Measurements from ENCODE around the gene NPM1. TPM values are rescaled to one million over a fixed set of nuclear protein-coding genes. Genes with fewer than 3 reads are reported as not detected.
"Not testable (repeated sequence)": the region's sequence is repeated elsewhere in the genome, so short reads cannot be mapped to it uniquely, and the experiment has no call there.

Gene NPM1, protein sequence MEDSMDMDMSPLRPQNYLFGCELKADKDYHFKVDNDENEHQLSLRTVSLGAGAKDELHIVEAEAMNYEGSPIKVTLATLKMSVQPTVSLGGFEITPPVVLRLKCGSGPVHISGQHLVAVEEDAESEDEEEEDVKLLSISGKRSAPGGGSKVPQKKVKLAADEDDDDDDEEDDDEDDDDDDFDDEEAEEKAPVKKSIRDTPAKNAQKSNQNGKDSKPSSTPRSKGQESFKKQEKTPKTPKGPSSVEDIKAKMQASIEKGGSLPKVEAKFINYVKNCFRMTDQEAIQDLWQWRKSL
- total RNA-seq (2014; rRNA removed; shearing (Covaris generic)), result 1,019 and 1,223 TPM in 2 replicates

DNA sequence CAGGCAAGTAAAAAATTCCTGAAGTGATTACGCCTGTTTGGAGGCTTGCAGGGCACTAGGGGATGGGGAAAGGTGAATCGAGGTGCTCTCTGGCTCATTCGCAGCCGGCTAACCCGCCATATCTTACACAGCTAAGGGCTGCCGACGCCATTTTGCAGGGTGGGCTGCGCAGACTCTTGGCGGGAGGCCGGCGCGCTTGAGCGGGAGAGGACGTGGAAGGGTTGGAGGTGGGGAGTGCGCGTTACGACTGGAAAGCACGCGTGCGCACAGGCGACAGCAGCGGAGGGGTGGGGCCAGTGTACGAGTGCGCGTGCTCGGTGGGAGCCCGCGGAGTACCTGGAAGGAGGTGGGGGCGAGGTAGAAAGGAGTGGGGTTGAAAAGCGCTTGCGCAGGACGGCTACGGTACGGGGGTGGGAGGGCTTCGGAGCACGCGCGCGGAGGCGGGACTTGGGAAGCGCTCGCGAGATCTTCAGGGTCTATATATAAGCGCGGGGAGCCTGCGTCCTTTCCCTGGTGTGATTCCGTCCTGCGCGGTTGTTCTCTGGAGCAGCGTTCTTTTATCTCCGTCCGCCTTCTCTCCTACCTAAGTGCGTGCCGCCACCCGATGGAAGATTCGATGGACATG is at the start of gene NPM1:
Gene NPM1, plus strand, starts transcription at position 505 of the 625 bp plus-strand sequence. Its CDS starts 100 bp downstream, at position 605.
- DNase-seq (ENCODE audit: low read depth), result peak; percentile 96

DNA sequence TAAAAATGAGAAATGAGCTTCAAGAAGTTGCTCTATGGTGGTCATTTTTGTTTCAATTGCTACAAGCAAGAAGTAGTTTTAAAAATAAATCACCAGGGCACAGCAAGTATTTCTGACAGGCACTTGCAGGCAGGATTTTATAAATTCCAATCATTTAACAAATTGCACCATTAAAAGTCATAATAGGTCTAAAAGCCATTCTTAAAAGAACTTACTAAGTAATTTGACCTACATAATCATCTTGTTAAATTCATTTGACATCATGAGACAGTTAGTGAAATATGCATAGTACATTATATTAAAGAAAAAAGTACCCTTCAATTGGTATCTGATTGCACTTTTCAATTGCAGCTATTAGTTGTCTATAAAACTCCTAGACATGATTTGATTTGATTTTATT is 47.6 kb upstream of the NPM1 start:
- no peak for DNase-seq (ENCODE audit: low read depth)

DNA sequence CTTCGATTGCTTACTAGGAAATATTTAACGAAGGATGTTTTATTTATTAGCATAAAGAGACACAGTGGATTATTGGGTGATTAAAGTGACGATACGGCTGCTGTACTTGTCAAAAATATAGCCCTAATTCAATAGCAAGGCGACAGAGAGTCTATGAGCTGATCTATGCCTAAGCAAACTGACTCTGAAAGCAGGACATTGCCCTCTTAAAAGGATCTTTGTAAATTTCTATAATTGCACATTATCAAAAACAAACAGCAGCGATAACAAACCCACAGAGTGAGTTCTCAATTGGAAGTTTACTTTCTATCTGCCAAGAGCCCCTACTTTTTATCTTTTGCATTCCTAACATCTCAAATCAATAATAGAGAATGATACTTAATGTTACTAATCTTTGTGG is 47.2 kb upstream of the NPM1 start:
- DNase-seq (ENCODE audit: low read depth), result no peak

DNA sequence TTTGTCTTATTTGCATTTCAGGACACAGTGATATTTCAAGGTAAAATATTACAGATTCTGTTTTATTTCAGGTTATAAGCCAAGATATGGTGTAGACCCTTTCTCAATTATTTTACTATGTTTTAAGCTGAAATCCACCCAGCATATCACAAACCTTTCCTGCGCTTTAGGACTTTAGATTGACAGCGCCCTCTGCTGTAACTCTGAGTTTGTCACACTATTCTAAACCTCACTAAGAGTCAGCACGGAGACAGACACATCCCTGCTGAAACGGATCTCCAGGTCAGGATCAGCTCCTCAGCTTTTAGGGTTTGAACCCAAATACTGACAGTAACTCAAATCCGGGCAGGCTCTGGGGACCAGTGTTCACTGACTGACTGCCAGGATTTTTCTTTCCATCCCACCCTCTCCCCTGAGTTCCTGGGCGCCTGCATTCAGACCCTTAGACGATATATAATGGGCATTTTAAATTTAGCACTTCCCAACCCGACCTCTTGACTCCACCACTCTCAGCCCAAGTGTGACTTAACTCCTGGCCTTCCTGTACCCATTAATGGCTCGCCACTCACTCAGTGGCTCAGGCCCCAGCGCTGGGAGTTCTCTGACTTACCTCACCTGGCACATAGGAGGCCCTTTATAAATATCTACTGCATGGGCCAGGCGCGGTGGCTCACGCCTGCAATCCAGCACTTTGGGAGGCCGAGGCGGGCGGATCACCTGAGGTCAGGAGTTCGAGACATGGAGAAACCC is 45.1 kb upstream of the NPM1 start:
- peak; percentile 59 for DNase-seq (ENCODE audit: low read depth)

DNA sequence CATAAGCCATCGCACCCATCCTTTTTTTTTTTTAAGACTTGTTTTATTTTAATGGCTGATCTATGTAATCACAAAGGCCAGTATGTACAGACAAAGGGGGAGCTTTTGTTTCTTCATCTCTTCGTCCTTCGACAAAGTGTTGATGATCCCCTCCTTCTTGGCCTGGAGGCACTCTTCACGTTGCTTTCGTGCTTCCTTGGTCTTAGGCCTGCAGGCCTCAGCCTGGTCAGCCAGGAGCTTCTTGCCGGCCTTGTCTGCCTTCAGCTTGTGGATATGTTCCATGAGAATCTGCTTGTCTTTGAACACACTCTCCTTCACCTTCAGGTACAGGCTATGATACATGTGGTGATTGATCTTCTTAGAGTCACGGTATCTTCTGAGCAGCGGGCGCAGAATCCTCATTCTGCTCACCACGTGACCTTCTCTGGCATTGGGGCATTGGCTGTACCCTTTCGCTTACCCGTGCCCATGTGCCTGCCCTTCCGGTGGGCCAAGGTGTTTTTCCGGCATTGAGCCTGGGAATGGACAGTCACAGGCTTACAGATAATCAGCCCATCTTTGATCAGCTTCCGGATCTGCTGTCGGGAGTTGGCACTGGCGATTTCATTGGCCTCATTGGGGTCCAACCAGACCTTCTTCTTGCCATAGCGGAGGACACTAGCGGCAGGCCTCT is 42.6 kb upstream of the NPM1 start:
- no peak for DNase-seq (ENCODE audit: low read depth)

DNA sequence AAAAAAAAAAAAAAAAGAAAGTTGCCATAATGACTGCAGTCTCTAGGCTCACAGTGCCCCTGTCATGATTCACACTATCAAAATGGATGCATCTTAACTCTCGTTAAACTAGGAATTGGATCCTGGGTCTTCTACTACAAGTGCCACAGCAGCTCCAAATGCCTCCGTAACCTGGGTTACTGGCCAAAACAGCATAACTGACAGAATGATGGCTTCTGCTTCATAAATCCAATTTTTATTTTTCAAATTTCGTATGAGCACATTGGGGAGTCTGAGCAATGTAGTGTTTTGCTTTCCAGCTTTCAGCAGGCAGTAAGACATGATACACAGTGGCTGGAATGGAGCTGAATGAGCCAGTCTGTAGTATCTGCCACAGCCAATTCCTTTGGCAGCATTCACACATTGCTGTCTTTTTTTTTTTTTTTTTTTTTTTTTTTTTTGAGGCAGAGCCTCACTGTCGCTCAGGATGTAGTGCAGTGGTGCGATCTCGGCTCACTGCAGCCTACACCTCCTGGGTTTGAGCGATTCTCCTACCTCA is 36.0 kb upstream of the NPM1 start:
- no peak for DNase-seq (ENCODE audit: low read depth)

DNA sequence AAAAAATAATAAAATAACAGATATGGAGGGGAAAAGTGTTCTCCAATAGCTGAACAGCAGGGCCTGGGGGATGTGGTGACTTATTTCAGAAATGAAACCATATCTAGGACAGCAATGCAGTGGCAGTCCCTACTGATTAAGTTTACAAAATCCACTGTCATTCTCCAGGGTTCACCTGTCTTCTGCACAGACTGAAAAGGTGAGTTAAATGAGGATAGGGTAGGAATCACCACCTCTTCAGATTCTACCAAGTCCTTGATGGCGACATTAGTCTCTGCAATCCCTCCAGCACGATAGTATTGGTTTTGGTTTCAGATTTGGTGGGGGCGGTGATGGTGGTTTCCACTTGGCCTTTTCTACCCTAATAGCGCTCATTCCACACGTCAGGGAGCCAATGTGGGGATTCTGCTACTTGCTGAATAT is 32.3 kb upstream of the NPM1 start:
- DNase-seq (ENCODE audit: low read depth), result no peak

DNA sequence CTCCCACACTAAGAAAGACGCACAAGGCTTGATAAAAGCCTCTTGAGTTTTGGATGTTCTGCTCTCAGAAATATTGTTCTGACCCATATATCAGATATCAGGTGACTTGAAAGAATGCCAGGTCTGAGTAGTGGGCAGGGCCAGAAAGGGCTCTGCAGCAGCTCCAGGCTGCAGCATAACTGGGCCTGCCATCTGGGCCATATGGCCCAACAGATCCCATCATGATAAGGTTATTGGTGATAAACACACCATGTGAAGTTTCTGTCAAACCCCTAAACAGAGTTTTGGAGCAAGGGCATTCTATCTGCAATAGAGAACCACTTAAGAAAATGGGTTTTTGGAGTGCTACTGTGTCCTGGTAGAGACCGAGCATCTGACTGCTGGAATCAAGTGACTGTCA is 29.8 kb upstream of the NPM1 start:
- DNase-seq (ENCODE audit: low read depth), result no peak

DNA sequence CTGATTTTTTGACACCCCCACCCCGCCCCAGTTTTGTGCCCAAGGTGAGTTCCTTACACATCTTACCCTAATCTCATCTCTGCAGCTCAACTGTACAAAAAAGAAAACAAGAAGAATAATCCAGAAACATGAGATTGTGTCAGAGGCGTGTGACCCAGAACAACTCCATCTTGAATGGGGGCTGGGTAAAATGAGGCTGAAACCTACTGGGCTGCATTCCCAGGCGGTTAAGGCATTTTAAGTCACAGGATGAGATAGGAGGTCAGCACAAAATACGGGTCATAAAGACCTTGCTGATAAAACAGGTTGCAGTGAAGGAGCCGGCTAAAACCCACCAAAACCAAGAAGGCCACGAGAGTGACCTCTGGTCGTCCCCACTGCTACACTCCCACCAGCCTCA is 26.5 kb upstream of the NPM1 start:
- not testable (repeated sequence) for DNase-seq (ENCODE audit: low read depth)

DNA sequence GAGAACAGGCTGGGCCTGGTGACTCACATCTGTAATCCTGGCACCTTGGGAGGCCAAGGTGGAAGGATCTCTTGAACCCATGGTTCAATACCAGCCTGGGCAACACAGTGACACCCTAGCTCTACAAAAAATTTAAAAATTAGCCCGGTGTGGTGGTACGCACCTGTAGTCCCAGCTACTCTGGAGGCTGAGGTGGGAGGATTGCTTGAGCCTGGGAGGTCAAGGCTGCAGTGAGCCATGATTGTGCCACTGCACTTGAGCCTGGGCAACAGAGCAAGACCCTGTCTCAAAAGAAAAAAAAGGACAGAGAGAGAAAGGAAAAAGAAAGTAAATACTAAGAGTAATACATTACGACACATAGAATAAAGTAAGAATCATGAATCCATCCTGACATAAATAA is 24.4 kb upstream of the NPM1 start:
- not testable (repeated sequence) for DNase-seq (ENCODE audit: low read depth)

DNA sequence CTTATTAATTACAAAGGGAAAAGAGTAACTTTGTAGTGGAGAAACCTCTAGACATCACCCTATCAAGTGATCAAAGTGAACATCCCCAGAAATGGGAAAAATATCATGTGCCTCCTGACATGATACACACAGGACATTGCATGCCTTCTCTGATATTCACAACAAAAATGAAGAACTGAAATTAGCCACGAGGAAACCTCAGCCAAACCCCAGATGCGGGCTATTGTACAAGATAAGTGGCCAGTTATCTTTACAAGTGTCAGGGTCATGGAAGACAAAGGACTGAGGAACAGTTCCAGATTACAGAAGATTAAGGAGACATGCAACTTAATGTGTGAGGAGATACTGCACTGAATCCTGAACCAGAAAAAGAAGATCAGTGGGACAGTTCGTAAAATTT is 23.8 kb upstream of the NPM1 start:
- no peak for DNase-seq (ENCODE audit: low read depth)

DNA sequence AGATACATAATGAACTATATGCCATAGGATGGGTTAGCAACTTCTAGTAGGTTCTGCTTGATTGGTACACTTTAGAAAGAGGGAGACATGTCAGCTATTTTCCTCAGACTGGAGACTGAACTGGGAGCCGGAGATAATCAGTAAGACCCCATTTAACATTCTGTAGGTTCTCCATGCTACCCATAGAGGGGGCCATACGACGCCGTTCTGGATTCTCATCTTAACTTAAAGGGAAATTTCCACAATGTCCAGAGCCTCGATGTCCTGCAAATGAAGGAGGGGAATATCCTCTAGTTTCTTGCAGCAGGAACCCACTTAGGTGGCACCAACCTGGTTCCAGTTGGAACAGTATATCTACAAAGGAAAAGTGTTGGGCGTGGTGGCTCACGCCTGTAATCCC is 22.3 kb upstream of the NPM1 start:
- no peak for DNase-seq (ENCODE audit: low read depth)

DNA sequence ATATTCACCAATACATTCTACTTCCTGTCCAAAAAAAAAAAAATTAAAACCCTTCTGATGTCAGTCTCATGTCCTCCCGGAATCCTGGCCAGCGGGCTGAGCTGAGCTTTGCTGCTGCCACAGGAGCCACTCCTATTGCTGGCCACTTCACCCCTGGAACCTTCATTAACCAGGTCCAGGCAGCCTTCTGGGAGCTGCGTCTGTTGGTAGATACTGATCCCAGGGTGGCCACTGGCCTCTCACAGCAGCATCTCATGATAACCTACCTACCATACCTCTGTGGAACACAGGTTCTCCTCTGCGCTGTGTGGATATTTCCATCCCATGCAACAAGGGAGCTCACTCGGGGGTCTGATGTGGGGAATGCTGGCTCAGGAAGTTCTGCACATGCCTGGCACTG is 21.0 kb upstream of the NPM1 start:
- no peak for DNase-seq (ENCODE audit: low read depth)

DNA sequence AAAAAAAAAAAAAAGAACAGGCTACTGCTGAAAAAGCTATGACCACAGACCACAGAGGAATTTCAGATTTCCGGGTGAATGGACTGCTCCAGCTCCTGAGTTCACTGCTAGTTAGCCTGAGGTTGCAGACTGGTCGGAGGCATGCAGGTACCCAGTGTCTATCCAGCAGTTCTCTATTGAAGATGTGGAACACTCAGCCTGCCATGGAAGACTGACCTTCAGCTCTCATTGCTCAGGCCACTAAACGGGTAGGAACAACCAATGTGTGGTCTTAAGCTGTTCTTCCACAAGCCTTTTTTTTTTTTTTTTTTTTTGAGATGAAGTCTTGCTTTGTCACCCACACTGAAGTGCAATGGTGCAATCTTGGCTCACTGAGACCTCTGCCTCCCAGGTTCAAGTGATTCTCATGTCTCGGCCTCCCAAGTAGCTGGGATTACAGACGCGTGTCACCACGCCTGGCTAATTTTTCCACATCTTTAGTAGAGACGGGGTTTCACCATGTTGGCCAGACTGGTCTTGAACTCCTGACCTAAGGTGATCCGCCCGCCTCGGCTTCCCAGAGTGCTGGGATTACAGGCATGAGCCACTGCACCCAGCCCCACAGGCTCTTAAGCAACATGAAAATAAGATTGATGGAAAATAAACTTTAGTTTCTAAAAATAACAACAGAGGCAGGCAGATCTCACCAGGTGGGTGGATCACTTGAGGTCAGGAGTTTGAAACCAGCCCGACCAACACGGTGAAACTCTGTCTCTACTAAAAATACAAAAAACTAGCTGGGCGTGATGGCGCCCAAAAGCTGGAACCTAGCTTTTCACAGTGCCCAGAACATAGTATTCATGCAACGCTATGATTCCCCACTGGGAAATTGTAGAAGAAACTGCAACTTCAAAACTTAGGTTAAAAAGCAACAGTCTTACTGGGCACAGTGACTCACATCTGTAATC is 20.0 kb upstream of the NPM1 start:
- DNase-seq (ENCODE audit: low read depth), result peak; percentile 90

DNA sequence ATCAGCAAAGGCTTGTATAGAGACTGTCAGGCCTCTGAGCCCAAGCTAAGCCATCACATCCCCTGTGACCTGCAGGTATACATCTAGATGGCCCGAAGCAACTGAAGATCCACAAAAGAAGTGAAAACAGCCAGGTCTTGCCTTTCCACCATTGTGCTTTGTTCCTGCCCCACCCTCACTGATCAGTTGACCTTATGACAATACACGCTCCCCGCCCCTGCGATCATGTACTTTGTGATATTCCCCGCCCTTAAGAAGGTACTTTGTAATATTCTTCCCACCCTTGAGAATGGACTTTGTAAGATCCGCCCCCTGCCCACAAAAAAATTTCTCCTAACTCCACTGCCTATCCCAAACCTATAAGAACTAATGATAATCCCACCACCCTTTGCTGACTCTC is 18.6 kb upstream of the NPM1 start:
- DNase-seq (ENCODE audit: low read depth), result no peak

DNA sequence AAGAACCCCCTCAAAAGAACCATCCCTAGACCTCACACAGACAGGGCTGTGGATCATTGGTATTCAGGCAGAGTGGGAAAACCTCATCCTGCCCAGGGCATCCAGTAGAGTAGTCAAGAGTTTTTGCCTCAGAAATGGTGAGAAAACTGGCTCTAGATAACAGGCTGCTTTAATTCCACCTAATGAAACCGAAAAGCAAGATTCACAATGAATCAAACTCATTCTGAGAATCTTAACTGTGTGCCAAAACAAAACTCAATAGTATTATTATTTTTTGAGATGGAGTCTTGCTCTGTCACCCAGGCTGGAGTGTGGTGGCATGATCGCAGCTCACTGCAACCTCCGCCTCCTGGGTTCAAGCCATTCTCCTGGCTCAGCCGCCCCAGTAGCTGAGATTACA is 17.8 kb upstream of the NPM1 start:
- no peak for DNase-seq (ENCODE audit: low read depth)

DNA sequence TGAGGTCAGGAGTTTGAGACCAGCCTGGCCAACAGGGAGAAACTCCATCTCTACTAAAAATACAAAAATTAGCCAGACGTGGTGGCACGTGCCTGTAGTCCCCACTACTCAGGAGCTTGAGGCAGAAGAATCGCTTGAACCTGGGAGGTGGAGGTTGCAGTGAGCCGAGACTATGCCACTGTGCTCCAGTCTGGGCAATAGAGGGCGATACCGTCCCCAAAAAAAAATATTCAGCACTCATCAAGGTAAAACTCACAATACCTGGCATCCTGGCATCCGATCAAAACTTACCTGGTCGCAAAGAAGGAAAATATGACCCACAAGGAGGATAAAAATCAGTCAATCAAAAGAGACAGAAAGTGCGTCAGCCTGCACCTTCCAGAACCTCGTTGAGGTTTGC is 16.8 kb upstream of the NPM1 start:
- DNase-seq (ENCODE audit: low read depth), result not testable (repeated sequence)

DNA sequence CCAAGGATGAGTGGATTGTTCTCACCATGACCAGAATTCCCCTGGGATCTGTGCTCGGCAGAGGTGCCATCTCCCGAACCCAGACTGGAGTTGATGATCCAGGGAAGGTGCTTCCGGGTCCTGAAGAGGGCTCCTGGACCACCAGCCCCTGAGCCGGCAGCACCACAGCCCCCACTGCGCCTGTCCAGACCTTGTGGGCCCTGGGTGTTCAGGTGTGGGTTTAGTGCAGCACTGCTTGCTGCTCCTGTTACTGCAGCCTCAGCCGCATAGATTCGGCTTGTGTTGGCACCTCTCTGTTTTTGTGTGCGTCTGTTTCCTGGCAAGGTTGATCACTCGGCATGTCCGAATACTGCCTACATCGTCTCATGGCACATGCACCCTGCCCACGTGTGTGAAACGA is 16.3 kb upstream of the NPM1 start:
- DNase-seq (ENCODE audit: low read depth), result no peak

DNA sequence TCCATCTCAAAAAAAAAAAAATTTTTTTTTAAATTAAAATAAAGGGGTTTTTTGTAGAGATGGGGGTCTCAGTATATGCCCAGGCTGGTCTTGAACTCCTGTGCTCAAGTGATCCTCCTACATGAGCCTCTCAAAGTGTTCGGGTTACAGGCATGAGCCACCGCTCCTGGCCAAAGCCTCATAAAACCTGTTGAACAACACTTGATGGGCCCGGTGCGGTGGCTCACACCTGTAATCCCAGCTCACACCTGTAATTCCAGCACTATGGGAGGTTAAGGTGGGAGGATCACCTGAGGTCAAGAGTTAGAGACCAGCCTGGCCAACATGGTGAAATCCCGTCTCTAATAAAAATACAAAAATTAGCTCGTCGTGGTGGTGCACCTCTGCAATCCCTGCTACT is 7.7 kb upstream of the NPM1 start:
- DNase-seq (ENCODE audit: low read depth), result no peak

DNA sequence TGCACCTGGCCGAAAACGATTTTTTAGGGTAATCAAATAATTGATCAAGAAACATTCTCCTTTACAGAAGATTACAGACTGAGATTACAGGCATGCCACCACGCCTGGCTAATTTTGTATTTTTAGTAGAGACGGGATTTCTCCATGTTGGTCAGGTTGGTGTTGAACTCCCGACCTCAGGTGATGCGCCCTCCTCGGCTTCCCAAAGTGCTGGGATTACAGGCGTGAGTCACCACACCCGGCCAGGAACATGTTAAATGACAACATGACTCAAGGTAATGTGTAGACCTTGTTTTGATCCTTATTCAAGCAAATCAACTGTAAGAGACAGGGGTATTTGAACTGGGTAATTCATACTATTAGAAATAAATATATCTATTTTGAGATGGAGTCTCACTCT is 3.2 kb upstream of the NPM1 start:
- peak; percentile 17 for DNase-seq (ENCODE audit: low read depth)

DNA sequence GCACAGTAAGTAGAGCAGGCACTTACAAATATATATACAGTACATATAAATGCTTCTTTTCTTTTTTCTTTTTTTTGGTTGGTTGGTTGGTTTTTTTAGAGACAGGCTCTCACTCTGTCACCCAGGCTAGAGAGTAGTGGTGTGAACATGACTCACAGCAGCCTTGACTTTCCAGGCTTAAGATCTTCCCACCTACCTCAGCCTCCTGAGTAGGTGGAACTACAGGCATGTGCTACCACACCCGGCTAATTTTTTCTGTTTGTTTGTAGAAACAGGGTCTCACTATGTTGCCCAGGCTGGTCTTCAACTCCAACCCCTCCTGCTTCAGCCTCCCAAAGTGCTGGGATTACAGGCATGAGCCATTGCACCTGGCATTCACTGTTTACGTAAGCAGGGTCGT is 2.6 kb upstream of the NPM1 start:
- DNase-seq (ENCODE audit: low read depth), result peak; percentile 50

Data from M059J (cell line).